Measurements from ENCODE around the gene APLNR.

GRCh38 chr11:57276971-57277675 lies 40.1 kb upstream of the APLNR start:
- no peak for TF ChIP-seq TOX (CRISPR knock-in tag; IDR thresholded peaks at IDR 0.05; ENCODE audit: borderline replicate concordance)
- no peak for TF ChIP-seq ZNF70 (CRISPR knock-in tag; IDR thresholded peaks at IDR 0.05)
- TF ChIP-seq ZNF565 (CRISPR knock-in tag; conservative IDR thresholded peaks at IDR 0.05; ENCODE audit: low read depth), result no peak
- no peak for TF ChIP-seq ISL1 (CRISPR knock-in tag; IDR thresholded peaks at IDR 0.05)
- TF ChIP-seq ZFP30 (CRISPR knock-in tag; IDR thresholded peaks at IDR 0.05), result no peak
- TF ChIP-seq ZFP3 (CRISPR knock-in tag; IDR thresholded peaks at IDR 0.05), result no peak
- TF ChIP-seq ZNF8 (CRISPR knock-in tag; IDR thresholded peaks at IDR 0.05), result no peak

All from SK-N-SH treated with all-trans-retinoic acid at 6 μM for 48 hours (cell line).